Measurements from ENCODE around the gene TRABD. TPM values are rescaled to one million over a fixed set of nuclear protein-coding genes. Genes with fewer than 3 reads are reported as not detected.

The TRABD gene
- total RNA-seq, 2 experiments from 2014 or later: 110 to 114 TPM

DNA sequence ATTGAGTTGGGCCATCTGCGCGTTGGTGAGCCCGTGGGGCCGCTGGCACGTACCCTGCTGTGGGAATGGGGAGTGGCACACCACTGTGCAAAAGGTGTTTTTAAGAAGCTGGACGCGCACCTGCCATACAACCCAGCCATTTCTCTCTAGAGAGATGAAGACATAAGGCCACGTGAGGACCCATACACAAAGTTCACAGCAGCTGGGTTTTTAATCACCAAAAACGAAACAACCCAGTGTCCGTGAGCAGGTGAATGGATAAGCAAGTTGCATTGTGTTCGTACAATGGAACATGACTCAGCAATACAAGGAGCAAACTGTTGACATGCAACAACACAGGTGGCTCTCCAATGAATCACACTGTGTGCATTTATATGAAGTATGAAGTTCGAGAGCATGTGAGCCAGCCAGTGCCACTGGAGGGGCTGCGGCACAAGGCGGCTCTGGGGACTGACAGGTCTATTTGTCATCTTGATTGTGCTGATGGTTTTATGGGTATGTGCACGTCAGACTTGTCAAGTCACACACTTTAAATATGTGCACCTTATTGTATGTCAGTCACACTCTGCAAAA lies 45.8 kb upstream of the TRABD start:
- Mint-ChIP-seq H3K4me3 (no peak overlapping the region), H3K9me3 (no peaks in the 10 kb centered on the region), H3K27me3 (peaks cover 14% of the 10 kb centered on the region), H3K4me1 (ENCODE audit: low read depth) (no peaks in the 10 kb centered on the region), H3K27ac (no peak overlapping the region), H3K36me3 (ENCODE audit: low read depth) (no peaks in the 10 kb centered on the region)
- ATAC-seq: no peak
- no peak for TF ChIP-seq CTCF (IDR thresholded peaks at IDR 0.05)
- ChIA-PET CTCF (no interaction called here), POLR2A (no interaction called here)
- no peak for DNase-seq
- intact Hi-C loops (cut with micrococcal nuclease): no loop called here

DNA sequence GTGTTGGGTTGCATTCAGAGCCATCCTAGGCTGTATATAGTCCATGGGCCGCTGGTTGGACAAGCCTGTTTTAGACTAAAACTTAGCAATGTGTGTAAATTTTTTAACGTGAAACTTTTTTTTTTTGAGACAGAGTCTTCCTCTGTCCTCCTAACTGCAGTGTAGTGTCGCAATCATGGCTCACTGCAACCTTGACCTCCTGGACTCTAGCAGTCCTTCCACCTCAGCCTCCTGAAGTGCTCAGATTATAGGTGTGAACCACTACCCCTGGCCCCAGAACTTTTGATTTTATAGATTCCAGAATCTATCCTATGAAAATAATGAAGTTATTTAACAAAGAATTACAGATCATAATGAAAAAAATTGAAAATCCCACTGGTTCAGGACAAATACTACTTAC lies 45.1 kb upstream of the TRABD start:
- intact Hi-C loops (cut with micrococcal nuclease): no loop called here
- Mint-ChIP-seq H3K27ac (no peak overlapping the region), H3K9me3 (no peaks in the 10 kb centered on the region), H3K4me1 (ENCODE audit: low read depth) (no peaks in the 10 kb centered on the region), H3K27me3 (peaks cover 14% of the 10 kb centered on the region), H3K36me3 (ENCODE audit: low read depth) (no peaks in the 10 kb centered on the region), H3K4me3 (no peak overlapping the region)
- ChIA-PET POLR2A (no interaction called here), CTCF (no interaction called here)
- no peak for TF ChIP-seq CTCF (IDR thresholded peaks at IDR 0.05)
- ATAC-seq (no peak), DNase-seq (no peak)

DNA sequence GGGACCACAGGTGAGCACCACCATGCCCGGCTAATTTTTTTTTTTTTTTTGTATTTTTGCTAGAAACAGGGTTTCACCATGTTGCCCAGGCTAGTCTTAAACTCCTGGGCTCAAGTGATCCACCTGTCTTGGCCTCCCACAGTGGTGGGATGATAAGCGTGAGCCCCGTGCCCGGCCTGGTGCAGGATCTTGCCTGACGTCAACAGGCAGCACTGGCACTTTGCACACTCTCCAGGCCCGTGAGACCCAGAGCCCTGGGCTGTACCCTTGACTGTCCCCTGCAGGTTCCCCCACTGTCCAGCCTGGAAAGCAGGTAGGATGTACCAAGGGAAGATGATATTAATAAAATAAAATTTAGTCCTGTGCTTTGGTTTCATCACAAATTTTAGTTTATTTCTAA lies 44.3 kb upstream of the TRABD start:
- no peak overlapping the region for H3K27ac Mint-ChIP-seq
- no peak for TF ChIP-seq CTCF (IDR thresholded peaks at IDR 0.05)
- ATAC-seq: no peak
- no peak for DNase-seq
- H3K36me3 Mint-ChIP-seq (ENCODE audit: low read depth): no peaks in the 10 kb centered on the region
- no peaks in the 10 kb centered on the region for H3K9me3 Mint-ChIP-seq
- intact Hi-C loops (cut with micrococcal nuclease): no loop called here
- H3K27me3 Mint-ChIP-seq: peaks cover 9% of the 10 kb centered on the region
- ChIA-PET CTCF (no interaction called here), POLR2A (no interaction called here)
- no peak overlapping the region for H3K4me3 Mint-ChIP-seq
- H3K4me1 Mint-ChIP-seq (ENCODE audit: low read depth): no peaks in the 10 kb centered on the region

GRCh38 chr22:50141891-50142363 lies 43.8 kb upstream of the TRABD start:
- no peak overlapping the region for H3K27ac Mint-ChIP-seq
- ChIA-PET CTCF (interaction anchor here (1.2 kb wide), 1 partner anchor 28 kb away, joined by 3 read pairs; no protein-coding TSS in a partner anchor), POLR2A (interaction anchor here (0.7 to 1.1 kb wide), 2 partner anchors 13 to 114 kb away, joined by 3 read pairs; no protein-coding TSS in a partner anchor)
- TF ChIP-seq CTCF (IDR thresholded peaks at IDR 0.05): no peak
- H3K27me3 Mint-ChIP-seq: peaks cover 9% of the 10 kb centered on the region
- no peak overlapping the region for H3K4me3 Mint-ChIP-seq
- intact Hi-C loops (cut with micrococcal nuclease): no loop called here
- no peaks in the 10 kb centered on the region for H3K4me1 Mint-ChIP-seq (ENCODE audit: low read depth)
- DNase-seq: no peak
- ATAC-seq: no peak
- H3K36me3 Mint-ChIP-seq (ENCODE audit: low read depth): no peaks in the 10 kb centered on the region
- no peaks in the 10 kb centered on the region for H3K9me3 Mint-ChIP-seq

DNA sequence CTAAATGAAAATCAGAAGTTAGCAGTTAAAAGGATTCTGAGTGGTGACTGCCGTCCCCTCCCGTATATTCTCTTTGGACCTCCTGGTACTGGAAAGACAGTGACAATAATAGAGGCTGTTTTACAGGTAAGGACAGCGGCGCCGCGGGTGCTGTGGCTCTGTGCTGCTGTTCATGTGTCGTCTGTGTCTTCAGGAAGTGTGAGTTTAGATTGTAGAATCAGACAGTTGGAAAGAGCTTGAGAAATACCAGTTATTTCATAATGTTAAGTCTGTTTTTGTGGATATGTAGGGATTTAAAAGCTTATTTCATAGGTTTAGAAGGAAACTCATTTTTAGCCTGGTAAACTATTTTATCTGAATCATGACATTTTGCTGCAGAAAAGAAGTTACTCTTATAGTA lies 42.6 kb upstream of the TRABD start:
- H3K36me3 Mint-ChIP-seq (ENCODE audit: low read depth): no peaks in the 10 kb centered on the region
- ATAC-seq (no peak), DNase-seq (no peak)
- POLR2A ChIA-PET: no interaction called here
- H3K4me1 Mint-ChIP-seq (ENCODE audit: low read depth): no peaks in the 10 kb centered on the region
- peaks cover 9% of the 10 kb centered on the region for H3K27me3 Mint-ChIP-seq
- no peak for TF ChIP-seq CTCF (IDR thresholded peaks at IDR 0.05)
- no peaks in the 10 kb centered on the region for H3K9me3 Mint-ChIP-seq
- CTCF ChIA-PET: interaction anchor here (0.7 to 1.2 kb wide), 2 partner anchors 29 to 480 kb away, joined by 3 read pairs; no protein-coding TSS in a partner anchor
- intact Hi-C loops (cut with micrococcal nuclease): no loop called here
- H3K27ac Mint-ChIP-seq: no peak overlapping the region
- no peak overlapping the region for H3K4me3 Mint-ChIP-seq

All from activated CD8-positive, alpha-beta T cell treated with anti-CD3 and anti-CD28 coated beads for 36 hours (primary cell).